ENCODE measurements around the gene NLGN1.

Gene NLGN1

DNA sequence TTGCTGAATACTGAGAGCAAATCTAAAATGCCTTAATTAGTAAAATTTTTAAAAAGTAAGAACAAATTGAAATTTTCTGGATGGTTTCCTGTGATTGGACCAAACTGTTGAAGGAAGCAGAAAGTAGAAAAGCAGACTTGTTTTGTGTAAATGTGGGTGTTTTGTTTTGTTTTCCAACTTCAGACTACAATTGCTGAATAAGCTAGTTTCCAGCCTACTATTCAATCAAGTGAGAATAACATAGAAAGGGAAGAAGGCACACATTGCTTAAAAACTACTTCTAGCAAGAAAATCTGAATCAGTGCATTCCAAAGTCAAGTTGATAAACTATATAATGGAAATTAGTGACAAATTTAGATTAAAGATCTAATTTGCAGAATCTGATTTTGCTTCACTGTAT, 519.3 kb downstream of the NLGN1 start:
- no peak overlapping the region for H3K4me3 ChIP-seq (ENCODE audit: control insufficient read depth, low read depth, low read length)
- TF ChIP-seq, protein P1, sequence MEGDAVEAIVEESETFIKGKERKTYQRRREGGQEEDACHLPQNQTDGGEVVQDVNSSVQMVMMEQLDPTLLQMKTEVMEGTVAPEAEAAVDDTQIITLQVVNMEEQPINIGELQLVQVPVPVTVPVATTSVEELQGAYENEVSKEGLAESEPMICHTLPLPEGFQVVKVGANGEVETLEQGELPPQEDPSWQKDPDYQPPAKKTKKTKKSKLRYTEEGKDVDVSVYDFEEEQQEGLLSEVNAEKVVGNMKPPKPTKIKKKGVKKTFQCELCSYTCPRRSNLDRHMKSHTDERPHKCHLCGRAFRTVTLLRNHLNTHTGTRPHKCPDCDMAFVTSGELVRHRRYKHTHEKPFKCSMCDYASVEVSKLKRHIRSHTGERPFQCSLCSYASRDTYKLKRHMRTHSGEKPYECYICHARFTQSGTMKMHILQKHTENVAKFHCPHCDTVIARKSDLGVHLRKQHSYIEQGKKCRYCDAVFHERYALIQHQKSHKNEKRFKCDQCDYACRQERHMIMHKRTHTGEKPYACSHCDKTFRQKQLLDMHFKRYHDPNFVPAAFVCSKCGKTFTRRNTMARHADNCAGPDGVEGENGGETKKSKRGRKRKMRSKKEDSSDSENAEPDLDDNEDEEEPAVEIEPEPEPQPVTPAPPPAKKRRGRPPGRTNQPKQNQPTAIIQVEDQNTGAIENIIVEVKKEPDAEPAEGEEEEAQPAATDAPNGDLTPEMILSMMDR (conservative IDR thresholded peaks at IDR 0.05; ENCODE audit: control insufficient read depth, insufficient read depth, low read depth, low read length): no peak
- DNase-seq (ENCODE audit: low read depth): no peak

DNA sequence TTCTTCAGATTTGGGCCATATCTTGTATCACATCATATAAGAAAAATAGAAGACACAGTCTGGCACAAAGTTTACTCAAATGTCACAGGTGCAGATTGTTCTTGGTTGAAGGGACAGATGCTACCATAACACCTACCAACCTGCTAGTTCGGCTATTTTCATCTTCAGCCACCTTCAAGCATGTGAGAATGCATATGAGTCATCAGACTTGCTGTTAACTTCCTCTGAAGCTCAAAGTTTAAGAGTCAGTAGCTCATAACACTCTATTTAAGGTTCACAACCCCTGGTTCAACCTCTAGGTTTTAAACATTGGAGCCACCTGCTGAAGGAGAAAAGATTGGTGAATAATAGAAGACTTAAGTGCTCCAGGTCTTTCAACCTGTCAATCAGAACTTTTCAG, 522.8 kb downstream of the NLGN1 start:
- peak; percentile 3 for DNase-seq (ENCODE audit: low read depth)
- TF ChIP-seq, protein P1 (conservative IDR thresholded peaks at IDR 0.05; ENCODE audit: control insufficient read depth, insufficient read depth, low read depth, low read length): no peak
- no peak overlapping the region for H3K4me3 ChIP-seq (ENCODE audit: control insufficient read depth, low read depth, low read length)

DNA sequence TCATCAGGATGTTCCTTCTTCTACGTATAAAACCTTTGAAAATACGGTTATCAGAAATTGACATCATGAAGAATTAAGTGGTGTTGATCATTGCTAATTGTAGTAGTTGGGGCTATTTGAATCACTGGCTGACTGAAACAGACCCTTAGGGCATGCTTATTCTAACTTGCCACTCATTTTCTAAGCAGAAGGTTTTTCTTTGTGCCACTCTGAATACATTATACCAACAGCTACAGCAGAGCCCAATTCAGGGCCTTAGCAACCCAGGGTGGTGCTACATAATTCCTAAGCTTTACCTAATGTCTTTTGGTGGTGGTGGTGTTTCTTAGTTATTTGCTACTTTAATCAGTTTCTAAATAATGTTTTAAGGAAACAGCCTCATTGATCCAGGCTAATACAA, 524.2 kb downstream of the NLGN1 start:
- no peak overlapping the region for H3K4me3 ChIP-seq (ENCODE audit: control insufficient read depth, low read depth, low read length)
- DNase-seq (ENCODE audit: low read depth): no peak
- TF ChIP-seq, protein P1 (conservative IDR thresholded peaks at IDR 0.05; ENCODE audit: control insufficient read depth, insufficient read depth, low read depth, low read length): no peak

DNA sequence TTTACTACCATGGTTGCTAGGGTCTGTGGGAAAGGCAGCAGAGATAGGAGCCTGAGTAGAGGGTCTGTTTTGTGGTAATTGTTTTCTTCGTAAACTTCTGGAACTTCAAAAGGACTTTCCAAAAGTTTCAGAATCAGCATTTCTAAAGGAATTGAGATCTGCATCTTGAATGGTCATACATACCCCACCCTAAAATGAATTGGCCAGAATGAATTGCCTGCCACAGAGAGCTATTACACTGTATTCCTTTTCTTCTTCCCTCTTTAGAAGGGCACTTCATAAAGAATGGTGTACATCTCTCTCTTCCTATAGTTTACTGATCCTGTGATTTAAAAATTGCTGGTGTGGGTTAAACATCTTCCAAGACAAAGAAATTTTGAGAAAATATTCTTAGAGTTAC, 525.7 kb downstream of the NLGN1 start:
- DNase-seq (ENCODE audit: low read depth): no peak
- TF ChIP-seq, protein P1 (conservative IDR thresholded peaks at IDR 0.05; ENCODE audit: control insufficient read depth, insufficient read depth, low read depth, low read length): no peak
- H3K4me3 ChIP-seq (ENCODE audit: control insufficient read depth, low read depth, low read length): no peak overlapping the region

DNA sequence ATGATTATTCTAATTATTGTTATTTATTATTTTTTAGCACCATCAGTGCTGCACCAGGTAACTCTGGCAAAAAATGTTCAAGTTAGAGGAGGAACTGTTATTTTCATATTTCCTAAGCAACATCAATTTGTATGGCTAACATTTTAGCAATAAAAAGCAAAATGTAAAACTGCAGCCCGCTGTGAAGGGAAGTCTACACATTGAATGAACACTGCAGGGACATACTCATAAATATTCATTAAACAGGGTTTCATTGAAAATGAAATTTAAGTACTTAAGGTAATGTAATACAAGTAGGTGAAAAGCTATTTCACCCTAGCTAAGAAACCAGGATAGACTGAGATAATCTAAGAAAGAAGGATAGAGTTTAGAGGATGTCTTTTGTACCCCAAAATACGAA, 532.7 kb downstream of the NLGN1 start:
- H3K4me3 ChIP-seq (ENCODE audit: control insufficient read depth, low read depth, low read length): no peak overlapping the region
- TF ChIP-seq, protein P1 (conservative IDR thresholded peaks at IDR 0.05; ENCODE audit: control insufficient read depth, insufficient read depth, low read depth, low read length): no peak
- DNase-seq (ENCODE audit: low read depth): no peak

DNA sequence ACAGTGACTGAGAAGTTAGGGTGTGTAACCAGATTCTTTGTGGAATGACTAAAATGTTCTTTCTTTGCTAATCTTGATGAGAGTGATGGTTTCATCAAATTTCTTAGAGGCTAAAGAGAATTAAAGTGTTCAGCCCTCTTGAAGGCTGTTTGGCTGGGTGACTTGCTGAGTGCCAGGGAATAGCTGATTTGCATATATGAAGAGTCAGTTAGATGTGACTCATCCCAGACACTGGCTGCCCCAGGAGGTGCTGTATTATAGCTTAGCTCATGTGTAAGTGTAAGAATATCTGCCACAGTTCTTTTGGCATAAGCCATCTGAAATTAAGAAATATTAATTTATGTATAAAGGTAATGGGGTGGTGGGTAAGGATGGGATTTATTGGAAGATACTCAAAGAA, 535.1 kb downstream of the NLGN1 start:
- TF ChIP-seq, protein P1 (conservative IDR thresholded peaks at IDR 0.05; ENCODE audit: control insufficient read depth, insufficient read depth, low read depth, low read length): no peak
- no peak overlapping the region for H3K4me3 ChIP-seq (ENCODE audit: control insufficient read depth, low read depth, low read length)
- peak; percentile 67 for DNase-seq (ENCODE audit: low read depth)

DNA sequence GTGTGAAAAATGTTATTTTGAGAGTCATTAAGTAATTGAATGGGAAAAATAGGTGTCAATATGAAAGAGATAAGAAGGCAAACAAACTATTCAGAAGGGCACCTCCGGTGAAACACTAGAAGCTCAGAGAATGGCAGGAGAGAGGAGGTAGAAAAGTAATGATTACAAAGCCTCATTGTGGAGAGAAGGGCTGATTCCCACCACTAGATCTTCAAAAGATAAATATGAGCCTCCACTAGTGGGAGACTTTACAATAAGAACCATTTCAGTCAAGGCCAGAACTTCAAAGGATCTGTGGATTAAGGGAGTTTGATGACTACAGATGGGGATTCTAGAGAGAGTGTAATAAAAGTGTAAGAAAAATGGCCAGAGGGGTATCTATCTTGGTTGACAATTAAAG, 535.6 kb downstream of the NLGN1 start:
- H3K4me3 ChIP-seq (ENCODE audit: control insufficient read depth, low read depth, low read length): no peak overlapping the region
- TF ChIP-seq, protein P1 (conservative IDR thresholded peaks at IDR 0.05; ENCODE audit: control insufficient read depth, insufficient read depth, low read depth, low read length): no peak
- no peak for DNase-seq (ENCODE audit: low read depth)
